ENCODE measurements around the gene CES1.

DNA sequence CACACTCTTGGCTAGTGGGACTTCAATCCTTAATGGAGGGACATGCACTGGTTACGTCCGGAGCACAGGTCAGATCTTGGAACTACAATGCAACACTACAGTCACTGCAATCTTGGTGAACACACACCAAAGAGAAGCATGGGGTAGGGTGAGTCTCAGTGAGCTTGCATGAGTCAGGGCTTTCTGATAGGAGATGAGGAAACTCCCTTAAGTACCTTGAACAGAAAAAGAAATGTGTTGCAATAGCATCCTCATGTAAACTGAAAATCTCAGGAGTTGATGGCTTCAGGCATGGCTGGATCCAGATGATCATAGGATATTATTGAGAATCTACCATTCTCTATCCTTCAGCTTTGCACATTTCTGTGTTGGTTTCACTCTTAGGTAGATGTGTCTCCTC is 54.1 kb downstream of the CES1 start:
- TF ChIP-seq, protein P1, sequence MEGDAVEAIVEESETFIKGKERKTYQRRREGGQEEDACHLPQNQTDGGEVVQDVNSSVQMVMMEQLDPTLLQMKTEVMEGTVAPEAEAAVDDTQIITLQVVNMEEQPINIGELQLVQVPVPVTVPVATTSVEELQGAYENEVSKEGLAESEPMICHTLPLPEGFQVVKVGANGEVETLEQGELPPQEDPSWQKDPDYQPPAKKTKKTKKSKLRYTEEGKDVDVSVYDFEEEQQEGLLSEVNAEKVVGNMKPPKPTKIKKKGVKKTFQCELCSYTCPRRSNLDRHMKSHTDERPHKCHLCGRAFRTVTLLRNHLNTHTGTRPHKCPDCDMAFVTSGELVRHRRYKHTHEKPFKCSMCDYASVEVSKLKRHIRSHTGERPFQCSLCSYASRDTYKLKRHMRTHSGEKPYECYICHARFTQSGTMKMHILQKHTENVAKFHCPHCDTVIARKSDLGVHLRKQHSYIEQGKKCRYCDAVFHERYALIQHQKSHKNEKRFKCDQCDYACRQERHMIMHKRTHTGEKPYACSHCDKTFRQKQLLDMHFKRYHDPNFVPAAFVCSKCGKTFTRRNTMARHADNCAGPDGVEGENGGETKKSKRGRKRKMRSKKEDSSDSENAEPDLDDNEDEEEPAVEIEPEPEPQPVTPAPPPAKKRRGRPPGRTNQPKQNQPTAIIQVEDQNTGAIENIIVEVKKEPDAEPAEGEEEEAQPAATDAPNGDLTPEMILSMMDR (conservative IDR thresholded peaks at IDR 0.05; ENCODE audit: low read depth, low read length) = no peak
- no peak for TF ChIP-seq EZH2phosphoT487 (IDR thresholded peaks at IDR 0.05; ENCODE audit: borderline replicate concordance, low read length)

Data from PC-3 (cell line).